HepG2 (cell line): ENCODE measurements around the gene PNPLA3. TPM values are rescaled to one million over a fixed set of nuclear protein-coding genes. Genes with fewer than 3 reads are reported as not detected.

ENCODE experiments used
- ATAC-seq: fragments of 200-7000 bp; cut with Tn5 transposase; 3 replicates; pipeline ENCODE4 v1.9.1; 2020; ENCODE audit warnings: mild to moderate bottlenecking, moderate library complexity
- BruUV-seq: library from RNA; stranded (reverse); fragments of 400-500 nt; replicated peaks from 2 replicates; lab custom pipeline; 2021; lab: Mats Ljungman, UMichigan
- CTCF ChIA-PET: fragments of 300-600 bp; formaldehyde crosslinking; extraction: SDS; loops from one replicate; lab custom pipeline; 2021; ENCODE audit warnings: low total read pairs, inconsistent platforms, low intra/inter-chr PET ratio; lab: Yijun Ruan, JAX
- POLR2A ChIA-PET: fragments of 350-600 bp; sonication (Branson Sonifier 250); formaldehyde crosslinking; loops from one replicate; lab custom pipeline; 2020; ENCODE audit warnings: antibody characterized with exemption, inconsistent platforms; lab: Yijun Ruan, JAX
- DNase-seq: peaks from one replicate; pipeline ENCODE4 v3.0.0-alpha.2; 2015; ENCODE audit warnings: low spot score
- FAIRE-seq: peaks from 3 replicates; lab custom pipeline; 2011; peaks lifted over from hg19 to GRCh38; lab: Jason Lieb, UNC
- H2AFZ ChIP-seq: one replicate; pipeline ENCODE4 v1.6.1; 2011; ENCODE audit warnings: low read length, inconsistent platforms
- H3K27ac ChIP-seq: fragments of 300-600 bp; 3 replicates; pipeline ENCODE4 v1.8.0; 2011; ENCODE audit warnings: mixed run types, mild to moderate bottlenecking, mixed read lengths, low read length, inconsistent platforms; ENCODE audit not compliant: insufficient read depth; ENCODE audit errors: extremely low read length
- H3K27me3 ChIP-seq, 2 experiments: fragments of 200-600 bp in 1 of 2; 2 replicates in 1 of 2; 3 replicates in 1 of 2; pipeline versions ENCODE4 v1.6.0 to v1.8.0; 2011; ENCODE audit warnings: low read length in 2 of 2, mild to moderate bottlenecking in 2 of 2, moderate library complexity in 2 of 2, inconsistent platforms in 1 of 2; ENCODE audit not compliant: insufficient read depth in 2 of 2, control insufficient read depth in 1 of 2
- H3K36me3 ChIP-seq, 2 experiments: fragments of 200-600 bp in 1 of 2; replicated peaks in 1 of 2; 2 replicates in 1 of 2; 3 replicates in 1 of 2; pipeline versions ENCODE4 v1.5.1 to v1.8.0; 2011; ENCODE audit warnings: low read length in 2 of 2, inconsistent platforms in 1 of 2; ENCODE audit not compliant: insufficient read depth in 2 of 2, control insufficient read depth in 1 of 2
- H3K4me1 ChIP-seq: 2 replicates; pipeline ENCODE4 v1.5.1; 2012; ENCODE audit warnings: low read length, inconsistent platforms; ENCODE audit not compliant: insufficient read depth
- H3K4me2 ChIP-seq: 2 replicates; pipeline ENCODE4 v1.6.0; 2011; ENCODE audit warnings: low read depth, low read length, inconsistent platforms
- H3K4me3 ChIP-seq, 3 experiments: fragments of 200-600 bp in 1 of 3; sonication (generic), shearing (Covaris generic) in 1 of 3; replicated peaks in 1 of 3; 2 replicates each; pipeline ENCODE4 v1.5.1; 2011 to 2016; ENCODE audit warnings: low read length in 3 of 3, inconsistent platforms in 2 of 3, low read depth in 2 of 3, mild to moderate bottlenecking in 2 of 3, control low read depth in 1 of 3, mixed read lengths in 1 of 3; ENCODE audit not compliant: insufficient read depth in 1 of 3
- H3K79me2 ChIP-seq: one replicate; pipeline ENCODE4 v1.6.1; 2011; ENCODE audit warnings: low read length, inconsistent platforms; ENCODE audit not compliant: insufficient read depth
- H3K9ac ChIP-seq: 2 replicates; pipeline ENCODE4 v1.6.0; 2011; ENCODE audit warnings: mild to moderate bottlenecking, low read depth, low read length, inconsistent platforms; ENCODE audit not compliant: insufficient read depth
- H3K9me3 ChIP-seq: 2 replicates; pipeline ENCODE4 v1.5.1; 2012; ENCODE audit warnings: mild to moderate bottlenecking, low read length
- H4K20me1 ChIP-seq: 2 replicates; pipeline ENCODE4 v1.6.0; 2011; ENCODE audit warnings: inconsistent platforms, mild to moderate bottlenecking, low read length, moderate library complexity; ENCODE audit not compliant: insufficient read depth
- BCL3 ChIP-seq: sonication (generic); formaldehyde crosslinking; IDR thresholded peaks from 2 replicates; pipeline ENCODE4 v1.5.1; 2020; ENCODE audit warnings: mild to moderate bottlenecking, missing genetic modification reagents, moderate library complexity
- CEBPB ChIP-seq: IDR thresholded peaks from 2 replicates; pipeline ENCODE4 v1.6.1; 2011; ENCODE audit warnings: low read depth, low read length, improper control_type of control experiment, borderline replicate concordance
- ISL2 ChIP-seq: sonication (generic); formaldehyde crosslinking; IDR thresholded peaks from 2 replicates; pipeline ENCODE4 v1.5.0; 2020; ENCODE audit warnings: missing genetic modification reagents
- KDM5B ChIP-seq: sonication (generic); formaldehyde crosslinking; IDR thresholded peaks from 2 replicates; pipeline ENCODE4 v1.4.0; 2020; ENCODE audit warnings: missing genetic modification reagents, mild to moderate bottlenecking, borderline replicate concordance
- SNAI1 ChIP-seq: sonication (generic); formaldehyde crosslinking; IDR thresholded peaks from 2 replicates; pipeline ENCODE4 v1.5.0; 2020; ENCODE audit warnings: mild to moderate bottlenecking, missing genetic modification reagents, borderline replicate concordance
- SP4 ChIP-seq: sonication (generic); formaldehyde crosslinking; IDR thresholded peaks from 2 replicates; pipeline ENCODE4 v1.8.1; 2023; ENCODE audit warnings: mild to moderate bottlenecking, missing genetic modification reagents
- TBX2 ChIP-seq: sonication (generic); formaldehyde crosslinking; IDR thresholded peaks from 2 replicates; pipeline ENCODE4 v1.5.0; 2020; ENCODE audit warnings: missing genetic modification reagents, mild to moderate bottlenecking, borderline replicate concordance
- TGIF2 ChIP-seq: IDR thresholded peaks from 2 replicates; pipeline ENCODE4 v1.6.1; 2016; ENCODE audit warnings: control low read depth, missing compliant biosample characterization
- ZNF225 ChIP-seq: sonication (generic); formaldehyde crosslinking; IDR thresholded peaks from 2 replicates; pipeline ENCODE4 v1.4.0; 2020; ENCODE audit warnings: mild to moderate bottlenecking, missing genetic modification reagents
- ZNF24 ChIP-seq: fragments of 450-650 bp; IDR thresholded peaks from 2 replicates; pipeline ENCODE4 v1.6.1; 2017; ENCODE audit warnings: antibody characterized with exemption, mild to moderate bottlenecking
- ZNF317 ChIP-seq: sonication (generic); formaldehyde crosslinking; IDR thresholded peaks from 2 replicates; pipeline ENCODE4 v1.5.0; 2020; ENCODE audit warnings: mild to moderate bottlenecking, missing genetic modification reagents
- ZNF460 ChIP-seq: sonication (generic); formaldehyde crosslinking; IDR thresholded peaks from 2 replicates; pipeline ENCODE4 v1.5.1; 2020; ENCODE audit warnings: missing genetic modification reagents, mild to moderate bottlenecking, borderline replicate concordance
- ZNF7 ChIP-seq: IDR thresholded peaks from 2 replicates; pipeline ENCODE4 v1.6.1; 2016; ENCODE audit warnings: missing biosample characterization, missing genetic modification reagents
- ZNF878 ChIP-seq: sonication (generic); formaldehyde crosslinking; IDR thresholded peaks from 2 replicates; pipeline ENCODE4 v1.8.1; 2023; ENCODE audit warnings: mild to moderate bottlenecking, missing genetic modification reagents, moderate library complexity
- WGBS: methylation state at CpG from one replicate; pipeline ENCODE4 v1.1.6; 2017; ENCODE audit warnings: low lambda C conversion rate; 5-methylcytosine and 5-hydroxymethylcytosine counted together
- in situ Hi-C: cut with HindIII; loops from 2 replicates; pipeline ENCODE4 v1.10.0; 2017; ENCODE audit warnings: low pct_unique_long_range_greater_than_20kb; ENCODE audit not compliant: extremely low pct_ligation_motif_present
- intact Hi-C: fragments of 100-400 bp; cut with micrococcal nuclease; formaldehyde crosslinking; loops from one replicate; pipeline ENCODE4 v1.10.0; 2022; ENCODE audit not compliant: unreplicated experiment
- polyA plus RNA-seq, 8 experiments: library from polyadenylated mRNA; depleted of rRNA in 3 of 8; stranded (reverse) in 7 of 8; unstranded in 1 of 8; fragments of >200 nt; fragmentation: Illumina TruSeq in 4 of 8; extraction: Trizol in 4 of 8; gene quantifications; 2 replicates each; pipeline versions ENCODE4 v1.2.1 to v1.2.3, GENCODE V29; 2011 to 2016; ENCODE audit warnings: low read depth in 4 of 8, missing spikeins in 1 of 8, mixed read lengths in 1 of 8; ENCODE audit not compliant: insufficient read depth in 1 of 8
- total RNA-seq, 5 experiments: library from RNA; depleted of rRNA; stranded (reverse); fragments of >200 nt; fragmentation: Illumina TruSeq; extraction: Trizol; gene quantifications; 2 replicates each; pipeline ENCODE4 v1.2.3, GENCODE V29; 2016; ENCODE audit warnings: low read depth in 1 of 5
- TF ChIP-seq, protein P1 (sequence below): sonication (generic); formaldehyde crosslinking; IDR thresholded peaks from 2 replicates; pipeline ENCODE4 v1.4.0; 2020; ENCODE audit warnings: missing genetic modification reagents

Gene PNPLA3
- total and polyA plus RNA-seq, 2 of the 13 experiments (the other 11 are each of a cell fraction or from before 2014, with no cell fraction given): 16.9 to 19.8 TPM

- ATAC-seq (no peak), DNase-seq (no peak), FAIRE-seq (no peak)
- no TSS peak for BruUV-seq
- no peak overlapping the region for H3K27ac ChIP-seq
- H3K9ac ChIP-seq: no peak overlapping the region
- ChIA-PET CTCF (no interaction called here), POLR2A (no interaction called here)
- H3K4me2 ChIP-seq: no peak overlapping the region
- no peaks in the 10 kb centered on the region for H3K27me3 ChIP-seq
- H3K9me3 ChIP-seq: no peaks in the 10 kb centered on the region
- no peak for TF ChIP-seq CEBPB
- TF ChIP-seq BCL3: no peak
- TF ChIP-seq ZNF24: no peak
- no peak for TF ChIP-seq ISL2 (CRISPR knock-in tag)
- TF ChIP-seq, protein P1, sequence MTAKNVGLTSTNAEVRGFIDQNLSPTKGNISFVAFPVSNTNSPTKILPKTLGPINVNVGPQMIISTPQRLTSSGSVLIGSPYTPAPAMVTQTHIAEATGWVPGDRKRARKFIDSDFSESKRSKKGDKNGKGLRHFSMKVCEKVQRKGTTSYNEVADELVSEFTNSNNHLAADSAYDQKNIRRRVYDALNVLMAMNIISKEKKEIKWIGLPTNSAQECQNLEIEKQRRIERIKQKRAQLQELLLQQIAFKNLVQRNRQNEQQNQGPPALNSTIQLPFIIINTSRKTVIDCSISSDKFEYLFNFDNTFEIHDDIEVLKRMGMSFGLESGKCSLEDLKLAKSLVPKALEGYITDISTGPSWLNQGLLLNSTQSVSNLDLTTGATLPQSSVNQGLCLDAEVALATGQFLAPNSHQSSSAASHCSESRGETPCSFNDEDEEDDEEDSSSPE: no peak
- TF ChIP-seq ZNF7 (CRISPR knock-in tag): no peak
- TF ChIP-seq ZNF317 (CRISPR knock-in tag): no peak
- no peak for TF ChIP-seq ZNF460
- no peak for TF ChIP-seq ZNF878 (CRISPR knock-in tag)
- TF ChIP-seq TGIF2 (CRISPR knock-in tag): no peak
- TF ChIP-seq SP4 (CRISPR knock-in tag): no peak
- no peak for TF ChIP-seq ZNF225 (CRISPR knock-in tag)
- TF ChIP-seq TBX2 (CRISPR knock-in tag): no peak
- TF ChIP-seq SNAI1 (CRISPR knock-in tag): no peak
- TF ChIP-seq KDM5B (CRISPR knock-in tag): no peak
- H3K4me1 ChIP-seq: no peaks in the 10 kb centered on the region
- in situ Hi-C loops (no loop called here), intact Hi-C loops (no loop called here)
- peaks cover 23 to 72% of the 10 kb centered on the region in 2 experiments; a peak in 4 of 5 replicates for H3K36me3 ChIP-seq
- 96% methylated on average over 16 of the region's 16 CpGs for WGBS
- H4K20me1 ChIP-seq: no peaks in the 10 kb centered on the region
- no peaks in the 10 kb centered on the region for H3K79me2 ChIP-seq
- no peak overlapping the region for H3K4me3 ChIP-seq
- H2AFZ ChIP-seq: no peak overlapping the region
Measured at GRCh38 chr22:43983808-43984207, 60.2 kb downstream of the PNPLA3 start.
